Esophagus muscularis mucosa (tissue), 4 donors: ENCODE measurements around the gene DOCK3. TPM values are rescaled to one million over a fixed set of nuclear protein-coding genes. Genes with fewer than 3 reads are reported as not detected.

Source experiments
- DNase-seq: peaks from one replicate; pipeline ENCODE4 v3.0.0-alpha.2; 2017; ENCODE audit errors: extremely low spot score
- H3K27ac ChIP-seq, 4 donors: fragments of 200-600 bp; sonication (generic); replicated peaks in 1 of 4; 1 replicate in 3 of 4; 2 replicates in 1 of 4; pipeline ENCODE4 v1.5.1; 2016 to 2019; ENCODE audit warnings: mild to moderate bottlenecking in 1 of 4
- H3K27me3 ChIP-seq, 4 donors: fragments of 200-600 bp; sonication (generic); one replicate each; pipeline versions ENCODE4 v1.5.1 to v1.6.0; 2016 to 2019
- H3K36me3 ChIP-seq, 4 donors: fragments of 200-600 bp; sonication (generic); one replicate each; pipeline ENCODE4 v1.5.1; 2016 to 2019
- H3K4me1 ChIP-seq, 4 donors: fragments of 200-600 bp; sonication (generic); one replicate each; pipeline ENCODE4 v1.5.1; 2016 to 2019
- H3K4me3 ChIP-seq, 4 donors: fragments of 200-600 bp; sonication (generic); 1 replicate in 2 of 4; 2 replicates in 2 of 4; pipeline ENCODE4 v1.5.1; 2016 to 2019; ENCODE audit warnings: mild to moderate bottlenecking in 4 of 4, moderate library complexity in 1 of 4
- H3K9me3 ChIP-seq, 4 donors: fragments of 200-600 bp; sonication (generic); 1 replicate in 3 of 4; 2 replicates in 1 of 4; pipeline ENCODE4 v1.5.1; 2016 to 2019
- EP300 ChIP-seq: sonication (generic); formaldehyde crosslinking; IDR thresholded peaks from one replicate; pipeline ENCODE4 v1.6.1; 2017; ENCODE audit warnings: antibody characterized with exemption
- POLR2A ChIP-seq: fragments of 450-650 bp; IDR thresholded peaks from one replicate; pipeline ENCODE4 v1.6.1; 2017; ENCODE audit warnings: antibody characterized with exemption, moderate library complexity, mild to moderate bottlenecking, low read depth
- POLR2AphosphoS5 ChIP-seq, 2 donors: sonication (generic); formaldehyde crosslinking; IDR thresholded peaks; one replicate each; pipeline ENCODE4 v1.6.1; 2017; ENCODE audit warnings: antibody characterized with exemption in 2 of 2
- whole genome bisulfite sequencing: methylation state at CpG from one replicate; pipeline ENCODE4 v1.1.5; 2018; 5-methylcytosine and 5-hydroxymethylcytosine counted together
- intact Hi-C: fragments of 100-400 bp; cut with DNase I; formaldehyde crosslinking; loops from one replicate; pipeline ENCODE4 v1.15.1; 2023
- total RNA-seq, 4 donors: library from RNA; depleted of rRNA; stranded (reverse); fragments of >200 nt; gene quantifications; one replicate each; pipeline versions ENCODE4 v1.1.0 to v1.2.1, GENCODE V29; 2016
- TF ChIP-seq, protein P1 (sequence below), 3 experiments: fragments of 200-600 bp in 2 of 3; fragments of 450-650 bp in 1 of 3; sonication (generic) in 2 of 3; IDR thresholded peaks; one replicate each; pipeline ENCODE4 v1.5.1; 2017 to 2019; ENCODE audit warnings: antibody characterized with exemption in 3 of 3, mild to moderate bottlenecking in 2 of 3, moderate library complexity in 1 of 3

DOCK3 gene
- total RNA-seq, 4 donors from 2014 or later = 5.4 to 10.6 (median 7.2) TPM

DNA sequence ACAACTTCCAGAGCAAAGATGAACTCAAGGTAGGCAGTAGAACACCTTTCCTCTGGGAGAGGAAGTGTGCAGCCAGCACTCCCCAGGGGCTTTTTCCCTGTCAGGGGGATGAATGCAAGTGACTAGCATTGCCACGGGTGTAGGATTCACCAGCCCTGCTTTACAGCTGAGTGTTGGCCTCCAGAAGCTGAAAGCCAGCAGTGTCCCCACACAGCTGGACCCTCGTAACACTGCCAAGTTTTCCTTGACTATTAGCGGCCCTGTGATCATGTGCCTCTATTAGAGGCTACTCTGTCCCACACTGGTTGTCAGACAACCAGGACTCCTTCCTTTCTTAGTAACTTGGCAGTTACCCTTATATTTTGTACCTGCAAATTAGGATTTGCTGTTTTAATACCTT is 605.4 kb downstream of the DOCK3 start:
- no peaks in the 10 kb centered on the region for H3K4me1 ChIP-seq
- TF ChIP-seq EP300 (no peak), POLR2AphosphoS5 (IDR thresholded peaks at IDR 0.05) (no peak), POLR2A (no peak)
- TF ChIP-seq, protein P1, sequence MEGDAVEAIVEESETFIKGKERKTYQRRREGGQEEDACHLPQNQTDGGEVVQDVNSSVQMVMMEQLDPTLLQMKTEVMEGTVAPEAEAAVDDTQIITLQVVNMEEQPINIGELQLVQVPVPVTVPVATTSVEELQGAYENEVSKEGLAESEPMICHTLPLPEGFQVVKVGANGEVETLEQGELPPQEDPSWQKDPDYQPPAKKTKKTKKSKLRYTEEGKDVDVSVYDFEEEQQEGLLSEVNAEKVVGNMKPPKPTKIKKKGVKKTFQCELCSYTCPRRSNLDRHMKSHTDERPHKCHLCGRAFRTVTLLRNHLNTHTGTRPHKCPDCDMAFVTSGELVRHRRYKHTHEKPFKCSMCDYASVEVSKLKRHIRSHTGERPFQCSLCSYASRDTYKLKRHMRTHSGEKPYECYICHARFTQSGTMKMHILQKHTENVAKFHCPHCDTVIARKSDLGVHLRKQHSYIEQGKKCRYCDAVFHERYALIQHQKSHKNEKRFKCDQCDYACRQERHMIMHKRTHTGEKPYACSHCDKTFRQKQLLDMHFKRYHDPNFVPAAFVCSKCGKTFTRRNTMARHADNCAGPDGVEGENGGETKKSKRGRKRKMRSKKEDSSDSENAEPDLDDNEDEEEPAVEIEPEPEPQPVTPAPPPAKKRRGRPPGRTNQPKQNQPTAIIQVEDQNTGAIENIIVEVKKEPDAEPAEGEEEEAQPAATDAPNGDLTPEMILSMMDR (IDR thresholded peaks at IDR 0.05) = no peak
- peaks cover 0 to 20% (median 3%) of the 10 kb centered on the region in 4 donors for H3K36me3 ChIP-seq
- 66% methylated on average over 3 of the region's 3 CpGs for WGBS
- DNase-seq = no peak
- no peaks in the 10 kb centered on the region for H3K9me3 ChIP-seq
- no peak overlapping the region for H3K4me3 ChIP-seq
- no peak overlapping the region for H3K27ac ChIP-seq
- intact Hi-C loops = no loop called here
- no peaks in the 10 kb centered on the region for H3K27me3 ChIP-seq

DNA sequence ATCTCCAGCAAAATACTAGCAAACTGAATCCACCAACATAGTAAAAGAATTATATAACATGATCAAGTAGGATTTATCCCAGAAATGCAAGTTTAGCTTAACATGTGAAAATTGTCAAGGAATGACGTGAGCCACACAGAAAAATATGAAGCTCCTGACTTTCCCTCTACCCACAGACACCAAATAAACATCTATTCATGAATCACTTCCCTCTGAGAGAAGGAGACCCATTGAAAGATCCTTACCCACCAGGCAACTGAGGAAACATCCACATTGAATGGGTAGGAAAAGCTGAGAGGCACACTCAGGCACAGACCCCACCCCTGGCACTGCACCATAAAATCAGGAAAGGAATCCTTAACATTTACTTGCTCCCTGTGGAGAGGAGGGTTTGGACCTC is 608.2 kb downstream of the DOCK3 start:
- TF ChIP-seq POLR2A = no peak
- TF ChIP-seq POLR2AphosphoS5 (IDR thresholded peaks at IDR 0.05) = no peak
- TF ChIP-seq, protein P1 (IDR thresholded peaks at IDR 0.05) = no peak
- TF ChIP-seq EP300 = no peak
- Histone ChIP-seq H3K27me3 (no peaks in the 10 kb centered on the region), H3K4me1 (no peaks in the 10 kb centered on the region), H3K4me3 (no peak overlapping the region), H3K36me3 (peaks cover 0 to 14% (median 3%) of the 10 kb centered on the region in 4 donors), H3K27ac (no peak overlapping the region), H3K9me3 (peaks cover 0 to 9% (median 4%) of the 10 kb centered on the region in 4 donors)
- intact Hi-C loops = no loop called here
- WGBS = 71% methylated on average over 1 of the region's 1 CpG
- no peak for DNase-seq

DNA sequence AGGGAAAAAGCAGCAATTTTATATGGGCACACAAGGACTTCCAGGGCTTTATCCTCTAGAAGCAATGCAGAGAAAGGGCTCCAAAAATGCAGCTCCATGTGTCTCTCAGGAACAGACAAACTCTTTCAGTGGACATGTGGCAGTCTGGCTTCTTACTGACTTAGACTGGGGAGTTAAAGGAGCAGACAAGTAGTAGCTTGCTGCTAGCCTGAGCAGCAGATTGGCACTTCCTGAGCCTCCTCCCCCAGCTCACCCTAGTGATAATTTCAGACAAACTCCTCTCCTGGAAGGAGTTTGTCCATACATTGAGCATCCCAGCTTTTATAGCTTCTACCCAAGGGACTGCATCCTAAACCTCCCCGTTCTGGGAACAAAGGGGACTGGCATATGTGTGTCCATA is 608.7 kb downstream of the DOCK3 start:
- no peak overlapping the region for H3K27ac ChIP-seq
- DNase-seq = no peak
- H3K9me3 ChIP-seq = peaks cover 0 to 9% (median 4%) of the 10 kb centered on the region in 4 donors
- 91% methylated on average over 1 of the region's 1 CpG for WGBS
- H3K27me3 ChIP-seq = no peaks in the 10 kb centered on the region
- TF ChIP-seq, protein P1 (IDR thresholded peaks at IDR 0.05) = no peak
- no peak for TF ChIP-seq POLR2A
- TF ChIP-seq EP300 = no peak
- no peak for TF ChIP-seq POLR2AphosphoS5 (IDR thresholded peaks at IDR 0.05)
- no peaks in the 10 kb centered on the region for H3K4me1 ChIP-seq
- H3K36me3 ChIP-seq = peaks cover 0 to 14% (median 3%) of the 10 kb centered on the region in 4 donors
- intact Hi-C loops = no loop called here
- no peak overlapping the region for H3K4me3 ChIP-seq

DNA sequence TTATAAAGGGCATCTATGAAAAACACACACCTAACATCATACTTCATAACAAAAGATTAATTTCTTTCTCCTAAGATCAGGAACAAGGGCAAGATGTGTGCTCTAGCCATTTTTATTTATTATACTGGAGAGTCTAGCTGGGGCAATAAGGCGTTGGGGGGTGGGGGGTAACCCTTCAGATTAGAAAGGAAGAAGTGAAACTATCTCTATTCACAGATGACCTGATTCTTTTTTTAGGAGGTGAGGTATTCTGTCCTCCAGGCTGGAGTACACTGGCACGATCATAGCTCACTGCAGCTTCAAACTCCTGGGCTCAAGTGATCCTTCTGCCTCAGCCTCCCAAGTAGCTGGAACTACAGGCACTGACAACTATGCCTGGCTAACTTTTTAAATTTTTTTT is 620.9 kb downstream of the DOCK3 start:
- Histone ChIP-seq H3K27ac (no peak overlapping the region), H3K4me1 (no peaks in the 10 kb centered on the region), H3K36me3 (no peaks in the 10 kb centered on the region), H3K27me3 (no peaks in the 10 kb centered on the region), H3K9me3 (peaks cover 0 to 18% (median 13%) of the 10 kb centered on the region in 4 donors), H3K4me3 (no peak overlapping the region)
- no peak for DNase-seq
- WGBS = 71% methylated on average over 2 of the region's 2 CpGs
- intact Hi-C loops = no loop called here
- no peak for TF ChIP-seq POLR2AphosphoS5 (IDR thresholded peaks at IDR 0.05)
- TF ChIP-seq, protein P1 (IDR thresholded peaks at IDR 0.05) = no peak
- no peak for TF ChIP-seq POLR2A
- no peak for TF ChIP-seq EP300

DNA sequence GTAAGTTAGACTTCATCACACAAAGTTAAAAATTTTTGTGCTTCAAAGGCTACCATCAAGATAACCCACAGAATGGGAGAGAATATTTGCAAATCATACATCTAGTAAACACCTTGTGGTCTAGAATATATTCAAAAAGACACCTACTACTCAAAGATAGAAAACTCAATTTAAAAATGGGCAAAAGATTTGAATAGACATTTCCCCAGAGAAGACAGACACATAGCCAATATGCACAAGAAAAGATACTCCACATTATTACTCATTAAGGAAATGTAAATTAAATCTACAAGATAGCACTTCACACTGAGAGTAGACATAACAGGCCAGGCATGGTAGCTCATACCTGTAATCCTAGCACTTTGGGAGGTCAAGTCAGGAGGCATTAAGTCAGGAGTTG is 622.6 kb downstream of the DOCK3 start:
- no peak for TF ChIP-seq POLR2AphosphoS5 (IDR thresholded peaks at IDR 0.05)
- no peak for TF ChIP-seq EP300
- TF ChIP-seq POLR2A = no peak
- TF ChIP-seq, protein P1 (IDR thresholded peaks at IDR 0.05) = no peak
- intact Hi-C loops = no loop called here
- H3K27me3 ChIP-seq = no peaks in the 10 kb centered on the region

More for the DNA sequence above, 622.6 kb downstream of the DOCK3 start:
- Histone ChIP-seq H3K4me1 (no peaks in the 10 kb centered on the region), H3K36me3 (no peaks in the 10 kb centered on the region), H3K27ac (no peak overlapping the region), H3K4me3 (no peak overlapping the region), H3K9me3 (peaks cover 0 to 14% (median 11%) of the 10 kb centered on the region in 4 donors)
- no peak for DNase-seq
